Loucy (cell line): ENCODE measurements around the gene MEIKIN.
"Not testable (repeated sequence)": the region's sequence is repeated elsewhere in the genome, so short reads cannot be mapped to it uniquely, and the experiment has no call there.

Experiments used
- H2AFZ ChIP-seq: fragments of 200-600 bp; sonication (generic); 2 replicates; pipeline ENCODE4 v1.6.0; 2016; ENCODE audit warnings: antibody characterized with exemption, mild to moderate bottlenecking, low read length, moderate library complexity
- H3F3A ChIP-seq: fragments of 200-600 bp; 2 replicates; pipeline ENCODE4 v1.6.0; 2016; ENCODE audit warnings: antibody characterized with exemption, low read depth, mild to moderate bottlenecking
- H3K27me3 ChIP-seq: fragments of 200-600 bp; sonication (generic); 2 replicates; pipeline ENCODE4 v1.6.1; 2014; ENCODE audit warnings: low read length, mild to moderate bottlenecking; ENCODE audit not compliant: insufficient read depth, poor library complexity, severe bottlenecking
- H3K36me3 ChIP-seq: fragments of 200-600 bp; sonication (generic); 2 replicates; pipeline ENCODE4 v1.6.1; 2016; ENCODE audit warnings: low read length; ENCODE audit not compliant: insufficient read depth
- H3K4me1 ChIP-seq: fragments of 200-600 bp; sonication (generic); 2 replicates; pipeline ENCODE4 v1.5.1; 2014; ENCODE audit warnings: low read length, mild to moderate bottlenecking; ENCODE audit not compliant: insufficient read depth, poor library complexity, severe bottlenecking
- H3K4me2 ChIP-seq: fragments of 200-600 bp; sonication (generic); 2 replicates; pipeline ENCODE4 v1.6.0; 2014; ENCODE audit warnings: antibody characterized with exemption, low read length, low read depth, mild to moderate bottlenecking; ENCODE audit not compliant: poor library complexity, severe bottlenecking
- H3K4me3 ChIP-seq: fragments of 200-600 bp; sonication (generic); 2 replicates; pipeline ENCODE4 v1.5.1; 2014; ENCODE audit warnings: low read length, mild to moderate bottlenecking, mixed read lengths; ENCODE audit not compliant: poor library complexity, severe bottlenecking
- H3K79me2 ChIP-seq: fragments of 200-600 bp; sonication (generic); 2 replicates; pipeline ENCODE4 v1.6.1; 2014; ENCODE audit warnings: low read length; ENCODE audit not compliant: insufficient read depth
- H3K9ac ChIP-seq: fragments of 200-600 bp; sonication (generic); 2 replicates; pipeline ENCODE4 v1.6.0; 2014; ENCODE audit warnings: mild to moderate bottlenecking, low read depth, low read length, moderate library complexity; ENCODE audit not compliant: poor library complexity, severe bottlenecking
- H3K9me2 ChIP-seq: fragments of 200-600 bp; sonication (generic); replicated peaks from 2 replicates; pipeline ENCODE4 v1.6.1; 2016; ENCODE audit warnings: low read depth, low read length, mixed read lengths
- H3K9me3 ChIP-seq: fragments of 200-600 bp; sonication (generic); 2 replicates; pipeline ENCODE4 v1.6.1; 2014; ENCODE audit warnings: mild to moderate bottlenecking, antibody characterized with exemption, low read length, low read depth; ENCODE audit not compliant: insufficient read depth
- H4K20me1 ChIP-seq: fragments of 200-600 bp; sonication (generic); 2 replicates; pipeline ENCODE4 v1.6.0; 2014; ENCODE audit warnings: antibody characterized with exemption, low read length, mild to moderate bottlenecking; ENCODE audit not compliant: insufficient read depth, poor library complexity, severe bottlenecking
- CTCF ChIP-seq: fragments of 200-600 bp; sonication (generic); conservative IDR thresholded peaks from 2 replicates; pipeline ENCODE4 v1.5.1; 2014; ENCODE audit warnings: mild to moderate bottlenecking, antibody characterized with exemption, low read length
- EZH2phosphoT487 ChIP-seq: fragments of 200-600 bp; IDR thresholded peaks from 2 replicates; pipeline ENCODE4 v1.6.1; 2018; ENCODE audit warnings: antibody characterized with exemption, mild to moderate bottlenecking, moderate library complexity, borderline replicate concordance

Gene MEIKIN

GRCh38 chr5:131846536-131846935, 98.9 kb downstream of the MEIKIN start:
- no peaks in the 10 kb centered on the region for H3K27me3 ChIP-seq
- no peak for TF ChIP-seq EZH2phosphoT487
- TF ChIP-seq CTCF = no peak
- no peak overlapping the region for H2AFZ ChIP-seq
- H3K9me3 ChIP-seq = peaks cover 5% of the 10 kb centered on the region; the same call in 1 of the 2 replicates
- H3K4me3 ChIP-seq = no peak overlapping the region
- no peak overlapping the region for H3K4me2 ChIP-seq
- no peaks in the 10 kb centered on the region for H3K4me1 ChIP-seq
- no peaks in the 10 kb centered on the region for H3F3A ChIP-seq
- H3K36me3 ChIP-seq = no peaks in the 10 kb centered on the region
- H3K9me2 ChIP-seq = no peaks in the 10 kb centered on the region
- no peak overlapping the region for H3K9ac ChIP-seq
- no peaks in the 10 kb centered on the region for H3K79me2 ChIP-seq
- no peaks in the 10 kb centered on the region for H4K20me1 ChIP-seq

- peaks cover 5% of the 10 kb centered on the region; the same call in 1 of the 2 replicates for H3K9me3 ChIP-seq
- H2AFZ ChIP-seq = no peak overlapping the region
- no peaks in the 10 kb centered on the region for H3K27me3 ChIP-seq
- no peaks in the 10 kb centered on the region for H3K9me2 ChIP-seq
- H4K20me1 ChIP-seq = no peaks in the 10 kb centered on the region
- H3K4me3 ChIP-seq = no peak overlapping the region
- H3K79me2 ChIP-seq = no peaks in the 10 kb centered on the region
- H3K4me2 ChIP-seq = no peak overlapping the region
- H3K9ac ChIP-seq = no peak overlapping the region
- H3F3A ChIP-seq = no peaks in the 10 kb centered on the region
- no peaks in the 10 kb centered on the region for H3K4me1 ChIP-seq
- TF ChIP-seq CTCF (no peak), EZH2phosphoT487 (no peak)
- H3K36me3 ChIP-seq = no peaks in the 10 kb centered on the region
Measured at GRCh38 chr5:131845828-131846227, 99.6 kb downstream of the MEIKIN start.

- not testable (repeated sequence) for H3K9me3 ChIP-seq, H3K4me2 ChIP-seq, H3K4me1 ChIP-seq, H4K20me1 ChIP-seq, H3K27me3 ChIP-seq, H3K79me2 ChIP-seq, H3K9ac ChIP-seq, H3K36me3 ChIP-seq, H3K9me2 ChIP-seq, H3F3A ChIP-seq, H3K4me3 ChIP-seq, H2AFZ ChIP-seq
Measured at GRCh38 chr5:131842971-131843370, 102.5 kb downstream of the MEIKIN start.

GRCh38 chr5:131832702-131833101, 112.8 kb downstream of the MEIKIN start:
- H3K36me3 ChIP-seq, H2AFZ ChIP-seq, H3K27me3 ChIP-seq, H3K9me3 ChIP-seq, H3K79me2 ChIP-seq, H3K9ac ChIP-seq, H3K4me3 ChIP-seq, H3K9me2 ChIP-seq, H4K20me1 ChIP-seq, H3K4me1 ChIP-seq, H3F3A ChIP-seq, H3K4me2 ChIP-seq: not testable (repeated sequence)
